ENCODE measurements around the gene SELENOM. TPM values are rescaled to one million over a fixed set of nuclear protein-coding genes. Genes with fewer than 3 reads are reported as not detected.
"Not testable (repeated sequence)": the region's sequence is repeated elsewhere in the genome, so short reads cannot be mapped to it uniquely, and the experiment has no call there.

Gene SELENOM
- total and polyA plus RNA-seq, 2 donors from 2014 or later, result 154 to 291 TPM

- no peaks in the 10 kb centered on the region for H3K36me3 ChIP-seq (ENCODE audit: control insufficient read depth in 2 of 3, insufficient read depth in 3 of 3, low read length in 3 of 3)
- H3K9me3 ChIP-seq (ENCODE audit: control insufficient read depth in 2 of 3, insufficient read depth in 1 of 3, low read length in 3 of 3), result no peaks in the 10 kb centered on the region
- intact Hi-C loops (cut with DNase I), result no loop called here
- TF ChIP-seq, protein P1, sequence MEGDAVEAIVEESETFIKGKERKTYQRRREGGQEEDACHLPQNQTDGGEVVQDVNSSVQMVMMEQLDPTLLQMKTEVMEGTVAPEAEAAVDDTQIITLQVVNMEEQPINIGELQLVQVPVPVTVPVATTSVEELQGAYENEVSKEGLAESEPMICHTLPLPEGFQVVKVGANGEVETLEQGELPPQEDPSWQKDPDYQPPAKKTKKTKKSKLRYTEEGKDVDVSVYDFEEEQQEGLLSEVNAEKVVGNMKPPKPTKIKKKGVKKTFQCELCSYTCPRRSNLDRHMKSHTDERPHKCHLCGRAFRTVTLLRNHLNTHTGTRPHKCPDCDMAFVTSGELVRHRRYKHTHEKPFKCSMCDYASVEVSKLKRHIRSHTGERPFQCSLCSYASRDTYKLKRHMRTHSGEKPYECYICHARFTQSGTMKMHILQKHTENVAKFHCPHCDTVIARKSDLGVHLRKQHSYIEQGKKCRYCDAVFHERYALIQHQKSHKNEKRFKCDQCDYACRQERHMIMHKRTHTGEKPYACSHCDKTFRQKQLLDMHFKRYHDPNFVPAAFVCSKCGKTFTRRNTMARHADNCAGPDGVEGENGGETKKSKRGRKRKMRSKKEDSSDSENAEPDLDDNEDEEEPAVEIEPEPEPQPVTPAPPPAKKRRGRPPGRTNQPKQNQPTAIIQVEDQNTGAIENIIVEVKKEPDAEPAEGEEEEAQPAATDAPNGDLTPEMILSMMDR (IDR thresholded peaks at IDR 0.05; ENCODE audit: borderline replicate concordance, extremely low read depth, insufficient read depth), result no peak
- no peak overlapping the region for H3K27ac ChIP-seq (ENCODE audit: low read depth in 2 of 2, low read length in 2 of 2)
- FAIRE-seq (no peak), DNase-seq (no peak)
- no peak overlapping the region for H3K4me3 ChIP-seq (ENCODE audit: low read length in 3 of 3)
- no peaks in the 10 kb centered on the region for H3K27me3 ChIP-seq (ENCODE audit: control insufficient read depth, insufficient read depth, low read length)
- H3K4me1 ChIP-seq (ENCODE audit: control insufficient read depth in 2 of 3, insufficient read depth in 2 of 3, low read depth in 1 of 3, low read length in 3 of 3), result peaks cover 0 to 11% (median 0%) of the 10 kb centered on the region in 3 donors
- H3K9ac ChIP-seq (ENCODE audit: low read length in 3 of 3), result no peak overlapping the region
These were observed 11.8 kb upstream of the SELENOM start for GRCh38 chr22:31119026-31119717.

DNA sequence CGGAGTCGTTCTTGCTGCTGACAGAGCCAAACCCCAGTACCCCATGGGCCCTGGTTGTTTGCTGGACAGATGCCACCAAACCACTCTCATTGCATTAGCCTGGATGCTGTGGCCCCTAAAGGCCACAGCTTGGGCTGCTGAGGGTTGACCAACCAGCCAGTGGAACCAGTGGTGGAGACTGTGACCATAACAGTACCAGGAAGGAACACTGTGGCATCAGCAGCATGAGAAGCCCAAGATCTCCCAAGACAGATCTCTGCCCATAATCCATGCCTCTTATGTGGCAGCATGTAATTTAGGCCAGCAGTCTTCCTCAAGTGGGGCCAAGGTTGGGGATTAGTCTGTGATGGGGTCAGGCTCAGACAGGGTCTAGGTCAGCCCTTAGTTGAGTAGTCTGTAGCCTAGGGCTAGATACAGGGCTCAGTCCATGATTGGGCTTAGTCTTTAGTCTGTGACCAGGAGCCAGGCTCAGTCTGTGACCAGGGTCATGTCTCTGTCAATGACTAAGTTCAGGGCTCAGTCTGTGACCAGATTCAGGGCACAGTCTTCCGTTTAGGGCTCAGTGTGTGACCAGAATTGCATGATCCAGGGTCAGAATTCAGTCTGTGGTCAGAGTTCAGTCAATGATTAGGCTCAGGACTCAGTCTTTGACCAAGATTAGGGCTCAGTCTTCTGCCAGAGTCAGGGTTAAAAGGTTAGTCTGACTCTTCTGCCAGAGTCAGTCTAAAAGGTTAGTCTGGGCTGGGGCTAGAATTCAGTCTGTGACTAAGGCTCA lies 10.9 kb upstream of the SELENOM start:
- FAIRE-seq, result no peak
- TF ChIP-seq, protein P1 (IDR thresholded peaks at IDR 0.05; ENCODE audit: borderline replicate concordance, extremely low read depth, insufficient read depth), result no peak
- H3K9ac ChIP-seq (ENCODE audit: low read length in 3 of 3), result no peak overlapping the region
- no peaks in the 10 kb centered on the region for H3K9me3 ChIP-seq (ENCODE audit: control insufficient read depth in 2 of 3, insufficient read depth in 1 of 3, low read length in 3 of 3)
- H3K27ac ChIP-seq (ENCODE audit: low read depth in 2 of 2, low read length in 2 of 2), result no peak overlapping the region
- H3K4me3 ChIP-seq (ENCODE audit: low read length in 3 of 3), result no peak overlapping the region
- no peaks in the 10 kb centered on the region for H3K36me3 ChIP-seq (ENCODE audit: control insufficient read depth in 2 of 3, insufficient read depth in 3 of 3, low read length in 3 of 3)
- no peaks in the 10 kb centered on the region for H3K27me3 ChIP-seq (ENCODE audit: control insufficient read depth, insufficient read depth, low read length)
- DNase-seq, result no peak
- peaks cover 0 to 9% (median 0%) of the 10 kb centered on the region in 3 donors for H3K4me1 ChIP-seq (ENCODE audit: control insufficient read depth in 2 of 3, insufficient read depth in 2 of 3, low read depth in 1 of 3, low read length in 3 of 3)
- intact Hi-C loops (cut with DNase I), result no loop called here

DNA sequence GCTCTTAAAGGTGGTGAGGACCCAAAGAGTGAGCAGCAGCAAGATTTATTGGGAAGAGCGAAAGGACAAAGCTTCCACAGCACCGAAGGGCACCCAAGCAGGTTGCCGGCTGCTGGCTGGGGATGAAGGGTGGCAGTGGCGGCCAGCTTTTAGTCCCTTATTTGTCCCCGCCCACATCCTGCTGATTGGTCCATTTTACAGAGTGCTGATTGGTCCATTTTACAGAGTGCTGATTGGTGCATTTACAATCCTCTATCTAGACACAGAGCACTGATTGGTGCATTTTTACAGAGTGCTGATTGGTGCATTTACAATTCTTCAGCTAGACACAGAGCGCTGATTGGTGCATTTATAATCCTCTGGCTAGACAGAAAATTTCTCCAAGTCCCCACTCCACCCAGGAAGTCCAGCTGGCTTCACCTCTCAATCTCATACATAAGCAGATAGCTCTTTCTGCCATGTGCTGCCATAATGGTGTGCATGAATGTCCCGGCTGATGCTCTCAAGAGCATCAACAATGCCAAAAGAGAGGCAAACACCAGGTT lies 5.3 kb upstream of the SELENOM start:
- H3K9me3 ChIP-seq (ENCODE audit: control insufficient read depth in 2 of 3, insufficient read depth in 1 of 3, low read length in 3 of 3); H3K4me1 ChIP-seq (ENCODE audit: control insufficient read depth in 2 of 3, insufficient read depth in 2 of 3, low read depth in 1 of 3, low read length in 3 of 3); H3K4me3 ChIP-seq (ENCODE audit: low read length in 3 of 3); DNase-seq; H3K36me3 ChIP-seq (ENCODE audit: control insufficient read depth in 2 of 3, insufficient read depth in 3 of 3, low read length in 3 of 3); intact Hi-C loops (cut with DNase I); H3K27ac ChIP-seq (ENCODE audit: low read depth in 2 of 2, low read length in 2 of 2); H3K9ac ChIP-seq (ENCODE audit: low read length in 3 of 3); H3K27me3 ChIP-seq (ENCODE audit: control insufficient read depth, insufficient read depth, low read length); FAIRE-seq: not testable (repeated sequence)

GRCh38 chr22:31107894-31108218 lies 488 bp upstream of the SELENOM start:
- peak overlapping the region; percentile 41 to 74 (median 60) for H3K9ac ChIP-seq (ENCODE audit: low read length in 3 of 3)
- TF ChIP-seq, protein P1 (IDR thresholded peaks at IDR 0.05; ENCODE audit: borderline replicate concordance, extremely low read depth, insufficient read depth), result no peak
- FAIRE-seq (no peak), DNase-seq (no peak)
- peaks cover 0 to 15% (median 0%) of the 10 kb centered on the region in 3 donors for H3K4me1 ChIP-seq (ENCODE audit: control insufficient read depth in 2 of 3, insufficient read depth in 2 of 3, low read depth in 1 of 3, low read length in 3 of 3)
- peak overlapping the region; percentile 59 to 87 for H3K27ac ChIP-seq (ENCODE audit: low read depth in 2 of 2, low read length in 2 of 2)
- no peaks in the 10 kb centered on the region for H3K27me3 ChIP-seq (ENCODE audit: control insufficient read depth, insufficient read depth, low read length)
- intact Hi-C loops (cut with DNase I), result no loop called here
- H3K36me3 ChIP-seq (ENCODE audit: control insufficient read depth in 2 of 3, insufficient read depth in 3 of 3, low read length in 3 of 3), result no peaks in the 10 kb centered on the region
- H3K9me3 ChIP-seq (ENCODE audit: control insufficient read depth in 2 of 3, insufficient read depth in 1 of 3, low read length in 3 of 3), result no peaks in the 10 kb centered on the region
- peak overlapping the region; percentile 57 to 62 (median 61) for H3K4me3 ChIP-seq (ENCODE audit: low read length in 3 of 3)

Measured in kidney (tissue), 14 donors.